Smooth muscle cell (in vitro differentiated cells): ENCODE measurements around the gene ACACA. TPM values are rescaled to one million over a fixed set of nuclear protein-coding genes. Genes with fewer than 3 reads are reported as not detected.
A peak's percentile ranks its signal among the peaks of the same experiment; 100 is the strongest.
"Not testable (repeated sequence)": the region's sequence is repeated elsewhere in the genome, so short reads cannot be mapped to it uniquely, and the experiment has no call there.

ENCODE experiments used
- DNase-seq: peaks from one replicate; lab custom pipeline; 2025; ENCODE audit not compliant: unreplicated experiment; lab: John Stamatoyannopoulos, UW
- H2AFZ ChIP-seq: fragments of 200-600 bp; sonication (generic); 2 replicates; pipeline ENCODE4 v1.6.0; 2016; ENCODE audit warnings: antibody characterized with exemption, low read depth, mild to moderate bottlenecking
- H3F3A ChIP-seq: fragments of 200-600 bp; sonication (generic); 2 replicates; pipeline ENCODE4 v1.6.0; 2017; ENCODE audit warnings: antibody characterized with exemption, low read depth
- H3K27ac ChIP-seq: fragments of 200-600 bp; sonication (generic); 2 replicates; pipeline ENCODE4 v1.5.1; 2016; ENCODE audit warnings: low read depth, mild to moderate bottlenecking
- H3K27me3 ChIP-seq: fragments of 200-600 bp; sonication (generic); 2 replicates; pipeline ENCODE4 v1.6.1; 2016; ENCODE audit warnings: low read depth, mild to moderate bottlenecking
- H3K36me3 ChIP-seq: fragments of 200-600 bp; sonication (generic); 2 replicates; pipeline ENCODE4 v1.5.1; 2016; ENCODE audit warnings: low read depth
- H3K4me1 ChIP-seq: fragments of 200-600 bp; sonication (generic); 2 replicates; pipeline ENCODE4 v1.5.1; 2016; ENCODE audit warnings: low read depth
- H3K4me2 ChIP-seq: fragments of 200-600 bp; sonication (generic); 2 replicates; pipeline ENCODE4 v1.6.0; 2016; ENCODE audit warnings: mild to moderate bottlenecking
- H3K4me3 ChIP-seq: fragments of 200-600 bp; sonication (generic); 2 replicates; pipeline ENCODE4 v1.5.1; 2016; ENCODE audit warnings: mild to moderate bottlenecking
- H3K79me2 ChIP-seq: fragments of 200-600 bp; sonication (generic); 2 replicates; pipeline ENCODE4 v1.6.0; 2016; ENCODE audit warnings: low read depth, mild to moderate bottlenecking
- H3K9ac ChIP-seq: fragments of 200-600 bp; sonication (generic); 2 replicates; pipeline ENCODE4 v1.6.0; 2016; ENCODE audit warnings: low read depth
- H3K9me3 ChIP-seq: fragments of 200-600 bp; sonication (generic); replicated peaks from 2 replicates; pipeline ENCODE4 v1.5.1; 2016; ENCODE audit warnings: low read depth
- H4K20me1 ChIP-seq: fragments of 200-600 bp; sonication (generic); 2 replicates; pipeline ENCODE4 v1.6.0; 2016; ENCODE audit warnings: low read depth
- WGBS: methylation state at CpG from one replicate; pipeline ENCODE4 v1.1.7; 2016; ENCODE audit warnings: low lambda C conversion rate; 5-methylcytosine and 5-hydroxymethylcytosine counted together
- polyA plus RNA-seq: library from polyadenylated mRNA; unstranded; fragments of >200 nt; fragmentation: Nextera tagmentation; extraction: Ambion mirVana; gene quantifications from 2 replicates; pipeline ENCODE4 v1.2.1, GENCODE V29; 2016
- total RNA-seq: library from RNA; depleted of rRNA; stranded (reverse); fragments of >200 nt; gene quantifications from 2 replicates; pipeline ENCODE4 v1.2.3, GENCODE V29; 2014
- TF ChIP-seq, protein P1 (sequence below): fragments of 200-600 bp; sonication (generic); IDR thresholded peaks from 2 replicates; pipeline ENCODE4 v1.5.1; 2017; ENCODE audit warnings: borderline replicate concordance, mild to moderate bottlenecking, antibody characterized with exemption; ENCODE audit not compliant: insufficient read depth, poor library complexity, severe bottlenecking

The ACACA gene
- total and polyA plus RNA-seq, 2 experiments from 2014 or later: 16.4 to 33.9 TPM

DNA sequence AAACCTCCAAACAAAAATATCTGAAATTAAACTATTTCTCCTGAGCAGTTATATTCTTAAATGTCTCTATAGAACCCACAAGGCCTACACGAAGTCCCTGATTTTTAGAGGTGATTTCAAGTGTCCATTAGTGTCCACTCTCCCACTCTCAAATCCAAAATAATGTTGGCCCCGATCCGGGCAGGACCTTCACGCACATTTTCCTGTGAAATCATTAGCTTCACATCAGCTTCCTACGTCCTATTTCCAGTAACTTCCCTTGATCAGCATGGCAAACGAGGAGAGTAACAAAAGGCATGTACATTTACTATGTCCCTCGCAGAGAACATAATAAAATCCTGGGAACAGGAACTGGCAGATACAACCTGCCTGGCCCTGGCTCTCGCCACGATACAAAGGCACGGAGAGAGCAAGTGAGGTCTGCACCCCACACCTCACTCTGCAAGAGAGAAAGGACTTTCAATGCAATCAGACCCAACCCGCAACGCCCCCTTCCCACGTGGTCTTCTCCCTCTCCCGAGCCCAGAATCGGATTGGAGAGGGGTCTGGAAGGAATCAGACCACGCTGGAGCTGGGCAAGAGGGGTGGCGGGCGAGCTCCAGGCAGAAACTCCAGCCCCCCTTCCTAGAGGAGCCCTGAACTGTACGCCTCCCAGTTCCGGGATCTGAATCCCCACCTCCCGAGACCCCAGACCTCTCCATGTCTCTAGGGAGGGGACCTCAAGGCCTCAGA, 48.4 kb downstream of the ACACA start:
- DNase-seq: peak; percentile 61
- TF ChIP-seq, protein P1, sequence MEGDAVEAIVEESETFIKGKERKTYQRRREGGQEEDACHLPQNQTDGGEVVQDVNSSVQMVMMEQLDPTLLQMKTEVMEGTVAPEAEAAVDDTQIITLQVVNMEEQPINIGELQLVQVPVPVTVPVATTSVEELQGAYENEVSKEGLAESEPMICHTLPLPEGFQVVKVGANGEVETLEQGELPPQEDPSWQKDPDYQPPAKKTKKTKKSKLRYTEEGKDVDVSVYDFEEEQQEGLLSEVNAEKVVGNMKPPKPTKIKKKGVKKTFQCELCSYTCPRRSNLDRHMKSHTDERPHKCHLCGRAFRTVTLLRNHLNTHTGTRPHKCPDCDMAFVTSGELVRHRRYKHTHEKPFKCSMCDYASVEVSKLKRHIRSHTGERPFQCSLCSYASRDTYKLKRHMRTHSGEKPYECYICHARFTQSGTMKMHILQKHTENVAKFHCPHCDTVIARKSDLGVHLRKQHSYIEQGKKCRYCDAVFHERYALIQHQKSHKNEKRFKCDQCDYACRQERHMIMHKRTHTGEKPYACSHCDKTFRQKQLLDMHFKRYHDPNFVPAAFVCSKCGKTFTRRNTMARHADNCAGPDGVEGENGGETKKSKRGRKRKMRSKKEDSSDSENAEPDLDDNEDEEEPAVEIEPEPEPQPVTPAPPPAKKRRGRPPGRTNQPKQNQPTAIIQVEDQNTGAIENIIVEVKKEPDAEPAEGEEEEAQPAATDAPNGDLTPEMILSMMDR: no peak
- Histone ChIP-seq H3K9me3 (no peaks in the 10 kb centered on the region), H3F3A (no peaks in the 10 kb centered on the region), H3K4me2 (peak overlapping the region; percentile 86), H3K36me3 (no peaks in the 10 kb centered on the region), H3K79me2 (peaks cover 45% of the 10 kb centered on the region), H3K4me3 (peak overlapping the region; percentile 81), H3K27ac (peak overlapping the region; percentile 68), H2AFZ (peak overlapping the region; percentile 86), H3K9ac (peak overlapping the region; percentile 71), H4K20me1 (peaks cover 36% of the 10 kb centered on the region), H3K27me3 (no peaks in the 10 kb centered on the region), H3K4me1 (peaks cover 28% of the 10 kb centered on the region)
- WGBS: under 1% methylated on average over 18 of the region's 21 CpGs

DNA sequence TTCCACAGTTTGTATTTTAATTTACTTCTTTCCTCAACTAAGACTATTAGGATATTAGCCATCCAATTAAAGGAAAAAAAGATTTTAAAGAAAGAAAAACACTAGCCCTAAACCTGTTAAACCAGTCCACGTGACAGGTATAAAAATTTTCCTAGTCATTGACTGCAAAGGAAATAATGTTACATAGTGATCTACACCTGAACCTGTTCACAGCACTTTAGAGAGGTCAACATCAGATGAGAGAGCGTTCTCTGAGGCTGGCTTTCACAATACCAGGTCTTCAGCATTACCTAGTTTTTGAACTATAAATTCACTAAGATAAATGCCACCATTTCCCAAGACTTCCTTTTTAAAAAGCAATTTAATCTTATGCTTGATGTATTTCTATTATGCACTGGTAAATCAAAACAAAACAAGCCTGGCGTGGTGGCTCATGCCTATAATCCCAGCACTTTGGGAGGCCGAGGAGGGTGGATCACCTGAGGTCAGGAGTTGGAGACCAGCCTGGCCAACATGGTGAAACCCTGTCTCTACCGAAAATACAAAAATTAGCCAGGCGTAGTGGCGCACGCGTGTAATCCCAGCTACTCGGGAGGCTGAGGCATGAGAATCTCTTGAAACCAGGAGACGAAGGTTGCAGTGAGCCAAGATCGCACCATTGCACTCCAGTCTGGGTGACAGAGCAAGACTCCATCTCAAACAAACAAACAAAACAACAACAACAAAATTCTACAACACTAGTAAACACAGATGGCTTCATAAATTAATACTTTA, 49.7 kb downstream of the ACACA start:
- H4K20me1 ChIP-seq: peaks cover 44% of the 10 kb centered on the region
- peak overlapping the region; percentile 81 for H3K4me3 ChIP-seq
- peak overlapping the region; percentile 86 for H3K4me2 ChIP-seq
- H3K79me2 ChIP-seq: peaks cover 57% of the 10 kb centered on the region
- H3K36me3 ChIP-seq, H3K9ac ChIP-seq, H3K9me3 ChIP-seq, DNase-seq, H2AFZ ChIP-seq, H3F3A ChIP-seq, H3K27me3 ChIP-seq: not testable (repeated sequence)
- peak overlapping the region; percentile 40 for H3K27ac ChIP-seq
- peaks cover 28% of the 10 kb centered on the region for H3K4me1 ChIP-seq
- 80% methylated on average over 12 of the region's 12 CpGs for WGBS

DNA sequence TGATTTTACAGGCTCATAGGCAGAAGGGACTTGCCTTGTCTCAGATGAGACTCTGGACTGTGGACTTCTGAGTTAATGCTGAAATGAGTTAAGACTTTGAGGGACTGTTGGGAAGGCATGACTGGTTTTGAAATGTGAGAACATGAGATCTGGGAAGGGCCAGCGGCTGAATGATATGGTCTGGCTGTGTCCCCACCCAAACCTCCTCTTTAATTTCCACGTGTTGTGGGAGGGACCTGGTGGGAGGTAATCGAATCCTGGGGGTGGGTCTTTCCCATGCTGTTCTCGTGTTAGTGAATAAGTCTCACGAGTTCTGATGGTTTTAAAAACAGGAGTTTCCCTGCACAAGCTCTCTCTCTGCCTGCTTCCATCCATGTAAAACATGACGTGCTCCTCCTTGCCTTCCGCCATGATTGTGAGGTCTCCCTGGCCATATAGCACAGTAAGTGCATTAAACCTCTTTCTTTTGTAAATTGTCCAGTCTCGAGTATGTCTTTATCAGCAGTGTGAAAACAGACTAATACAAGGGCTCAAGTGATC, 59.7 kb downstream of the ACACA start:
- DNase-seq, H3K36me3 ChIP-seq, H3K9ac ChIP-seq, H3K27ac ChIP-seq, H3F3A ChIP-seq, H3K9me3 ChIP-seq, H3K27me3 ChIP-seq, H2AFZ ChIP-seq, H3K4me3 ChIP-seq, H3K4me2 ChIP-seq, H3K4me1 ChIP-seq: not testable (repeated sequence)
- peaks cover 77% of the 10 kb centered on the region for H4K20me1 ChIP-seq
- 94% methylated on average over 8 of the region's 8 CpGs for WGBS
- H3K79me2 ChIP-seq: peaks cover 84% of the 10 kb centered on the region

DNA sequence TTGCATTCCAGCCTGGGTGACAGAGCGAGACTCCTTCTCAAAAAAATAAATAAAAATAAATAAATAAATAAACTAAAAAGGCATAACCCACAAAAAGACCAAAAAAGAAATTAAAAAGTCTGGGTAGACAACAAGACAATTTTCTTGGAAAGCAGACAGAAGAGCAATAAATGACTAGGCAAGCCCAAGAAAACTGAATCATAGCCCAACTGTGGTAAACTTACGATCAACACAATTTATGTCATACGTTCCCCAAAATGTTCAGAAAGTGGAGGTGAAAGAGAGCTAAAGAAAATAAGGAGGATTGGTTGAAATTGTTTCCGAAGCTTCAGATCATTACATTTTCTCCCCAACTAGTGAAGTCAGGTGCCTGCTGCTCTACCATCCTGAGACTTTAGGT, 62.1 kb downstream of the ACACA start:
- 93% methylated on average over 4 of the region's 4 CpGs for WGBS

More for the DNA sequence above, 62.1 kb downstream of the ACACA start:
- TF ChIP-seq, protein P1: no peak
- Histone ChIP-seq H3K4me3 (no peak overlapping the region), H3K79me2 (peaks cover 73% of the 10 kb centered on the region), H3K9ac (no peak overlapping the region), H4K20me1 (peaks cover 88% of the 10 kb centered on the region), H3K9me3 (no peaks in the 10 kb centered on the region), H3K27me3 (no peaks in the 10 kb centered on the region), H3F3A (no peaks in the 10 kb centered on the region), H3K4me1 (no peaks in the 10 kb centered on the region), H3K4me2 (no peak overlapping the region), H2AFZ (no peak overlapping the region), H3K27ac (no peak overlapping the region), H3K36me3 (no peaks in the 10 kb centered on the region)
- DNase-seq: no peak
